H1 (cell line): ENCODE measurements around the gene ASTN1. TPM values are rescaled to one million over a fixed set of nuclear protein-coding genes. Genes with fewer than 3 reads are reported as not detected.

Experiments used
- polyA plus RNA-seq, 7 experiments: library from polyadenylated mRNA; depleted of rRNA in 3 of 7; stranded (reverse) in 5 of 7; unstranded in 2 of 7; fragments of >200 nt in 5 of 7; fragments of 200-250 nt in 2 of 7; gene quantifications; 1 replicate in 5 of 7; 2 replicates in 1 of 7; 4 replicates in 1 of 7; pipeline versions ENCODE4 v1.2.1 to v1.2.3, GENCODE V29; 2011 to 2013; ENCODE audit warnings: missing spikeins in 2 of 7, mixed read lengths in 2 of 7
- total RNA-seq: library from RNA; stranded (reverse); fragmentation: NEBNext Ultra II Directional; extraction: Animal tissue kit (Norgen Biotek cat#: 25700); gene quantifications from 2 replicates; pipeline ENCODE4 v1.2.1, GENCODE V29; 2021
- TF ChIP-seq, protein P1 (sequence below): fragments of 300-600 bp; sonication (generic); IDR thresholded peaks from 2 replicates; pipeline ENCODE4 v1.7.1; 2012; ENCODE audit warnings: low read length, moderate library complexity, mild to moderate bottlenecking, inconsistent platforms; ENCODE audit not compliant: insufficient replicate concordance

The ASTN1 gene
- total and polyA plus RNA-seq, 2 of the 8 experiments (the other 6 are each of a cell fraction or from before 2014, with no cell fraction given) = 2.9 to 4.1 TPM

GRCh38 chr1:176809292-176809691 is 355.2 kb downstream of the ASTN1 start (continued):
- TF ChIP-seq, protein P1, sequence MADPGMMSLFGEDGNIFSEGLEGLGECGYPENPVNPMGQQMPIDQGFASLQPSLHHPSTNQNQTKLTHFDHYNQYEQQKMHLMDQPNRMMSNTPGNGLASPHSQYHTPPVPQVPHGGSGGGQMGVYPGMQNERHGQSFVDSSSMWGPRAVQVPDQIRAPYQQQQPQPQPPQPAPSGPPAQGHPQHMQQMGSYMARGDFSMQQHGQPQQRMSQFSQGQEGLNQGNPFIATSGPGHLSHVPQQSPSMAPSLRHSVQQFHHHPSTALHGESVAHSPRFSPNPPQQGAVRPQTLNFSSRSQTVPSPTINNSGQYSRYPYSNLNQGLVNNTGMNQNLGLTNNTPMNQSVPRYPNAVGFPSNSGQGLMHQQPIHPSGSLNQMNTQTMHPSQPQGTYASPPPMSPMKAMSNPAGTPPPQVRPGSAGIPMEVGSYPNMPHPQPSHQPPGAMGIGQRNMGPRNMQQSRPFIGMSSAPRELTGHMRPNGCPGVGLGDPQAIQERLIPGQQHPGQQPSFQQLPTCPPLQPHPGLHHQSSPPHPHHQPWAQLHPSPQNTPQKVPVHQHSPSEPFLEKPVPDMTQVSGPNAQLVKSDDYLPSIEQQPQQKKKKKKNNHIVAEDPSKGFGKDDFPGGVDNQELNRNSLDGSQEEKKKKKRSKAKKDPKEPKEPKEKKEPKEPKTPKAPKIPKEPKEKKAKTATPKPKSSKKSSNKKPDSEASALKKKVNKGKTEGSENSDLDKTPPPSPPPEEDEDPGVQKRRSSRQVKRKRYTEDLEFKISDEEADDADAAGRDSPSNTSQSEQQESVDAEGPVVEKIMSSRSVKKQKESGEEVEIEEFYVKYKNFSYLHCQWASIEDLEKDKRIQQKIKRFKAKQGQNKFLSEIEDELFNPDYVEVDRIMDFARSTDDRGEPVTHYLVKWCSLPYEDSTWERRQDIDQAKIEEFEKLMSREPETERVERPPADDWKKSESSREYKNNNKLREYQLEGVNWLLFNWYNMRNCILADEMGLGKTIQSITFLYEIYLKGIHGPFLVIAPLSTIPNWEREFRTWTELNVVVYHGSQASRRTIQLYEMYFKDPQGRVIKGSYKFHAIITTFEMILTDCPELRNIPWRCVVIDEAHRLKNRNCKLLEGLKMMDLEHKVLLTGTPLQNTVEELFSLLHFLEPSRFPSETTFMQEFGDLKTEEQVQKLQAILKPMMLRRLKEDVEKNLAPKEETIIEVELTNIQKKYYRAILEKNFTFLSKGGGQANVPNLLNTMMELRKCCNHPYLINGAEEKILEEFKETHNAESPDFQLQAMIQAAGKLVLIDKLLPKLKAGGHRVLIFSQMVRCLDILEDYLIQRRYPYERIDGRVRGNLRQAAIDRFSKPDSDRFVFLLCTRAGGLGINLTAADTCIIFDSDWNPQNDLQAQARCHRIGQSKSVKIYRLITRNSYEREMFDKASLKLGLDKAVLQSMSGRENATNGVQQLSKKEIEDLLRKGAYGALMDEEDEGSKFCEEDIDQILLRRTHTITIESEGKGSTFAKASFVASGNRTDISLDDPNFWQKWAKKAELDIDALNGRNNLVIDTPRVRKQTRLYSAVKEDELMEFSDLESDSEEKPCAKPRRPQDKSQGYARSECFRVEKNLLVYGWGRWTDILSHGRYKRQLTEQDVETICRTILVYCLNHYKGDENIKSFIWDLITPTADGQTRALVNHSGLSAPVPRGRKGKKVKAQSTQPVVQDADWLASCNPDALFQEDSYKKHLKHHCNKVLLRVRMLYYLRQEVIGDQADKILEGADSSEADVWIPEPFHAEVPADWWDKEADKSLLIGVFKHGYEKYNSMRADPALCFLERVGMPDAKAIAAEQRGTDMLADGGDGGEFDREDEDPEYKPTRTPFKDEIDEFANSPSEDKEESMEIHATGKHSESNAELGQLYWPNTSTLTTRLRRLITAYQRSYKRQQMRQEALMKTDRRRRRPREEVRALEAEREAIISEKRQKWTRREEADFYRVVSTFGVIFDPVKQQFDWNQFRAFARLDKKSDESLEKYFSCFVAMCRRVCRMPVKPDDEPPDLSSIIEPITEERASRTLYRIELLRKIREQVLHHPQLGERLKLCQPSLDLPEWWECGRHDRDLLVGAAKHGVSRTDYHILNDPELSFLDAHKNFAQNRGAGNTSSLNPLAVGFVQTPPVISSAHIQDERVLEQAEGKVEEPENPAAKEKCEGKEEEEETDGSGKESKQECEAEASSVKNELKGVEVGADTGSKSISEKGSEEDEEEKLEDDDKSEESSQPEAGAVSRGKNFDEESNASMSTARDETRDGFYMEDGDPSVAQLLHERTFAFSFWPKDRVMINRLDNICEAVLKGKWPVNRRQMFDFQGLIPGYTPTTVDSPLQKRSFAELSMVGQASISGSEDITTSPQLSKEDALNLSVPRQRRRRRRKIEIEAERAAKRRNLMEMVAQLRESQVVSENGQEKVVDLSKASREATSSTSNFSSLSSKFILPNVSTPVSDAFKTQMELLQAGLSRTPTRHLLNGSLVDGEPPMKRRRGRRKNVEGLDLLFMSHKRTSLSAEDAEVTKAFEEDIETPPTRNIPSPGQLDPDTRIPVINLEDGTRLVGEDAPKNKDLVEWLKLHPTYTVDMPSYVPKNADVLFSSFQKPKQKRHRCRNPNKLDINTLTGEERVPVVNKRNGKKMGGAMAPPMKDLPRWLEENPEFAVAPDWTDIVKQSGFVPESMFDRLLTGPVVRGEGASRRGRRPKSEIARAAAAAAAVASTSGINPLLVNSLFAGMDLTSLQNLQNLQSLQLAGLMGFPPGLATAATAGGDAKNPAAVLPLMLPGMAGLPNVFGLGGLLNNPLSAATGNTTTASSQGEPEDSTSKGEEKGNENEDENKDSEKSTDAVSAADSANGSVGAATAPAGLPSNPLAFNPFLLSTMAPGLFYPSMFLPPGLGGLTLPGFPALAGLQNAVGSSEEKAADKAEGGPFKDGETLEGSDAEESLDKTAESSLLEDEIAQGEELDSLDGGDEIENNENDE = no peak
- TF ChIP-seq, all 59 proteins: peak for 0
